SK-N-DZ (cell line): ENCODE data around the gene NUP133.

ENCODE experiments used
- DNase-seq: peaks from one replicate; pipeline ENCODE4 v3.0.0-alpha.2; 2015; ENCODE audit warnings: low spot score

NUP133 gene

DNA sequence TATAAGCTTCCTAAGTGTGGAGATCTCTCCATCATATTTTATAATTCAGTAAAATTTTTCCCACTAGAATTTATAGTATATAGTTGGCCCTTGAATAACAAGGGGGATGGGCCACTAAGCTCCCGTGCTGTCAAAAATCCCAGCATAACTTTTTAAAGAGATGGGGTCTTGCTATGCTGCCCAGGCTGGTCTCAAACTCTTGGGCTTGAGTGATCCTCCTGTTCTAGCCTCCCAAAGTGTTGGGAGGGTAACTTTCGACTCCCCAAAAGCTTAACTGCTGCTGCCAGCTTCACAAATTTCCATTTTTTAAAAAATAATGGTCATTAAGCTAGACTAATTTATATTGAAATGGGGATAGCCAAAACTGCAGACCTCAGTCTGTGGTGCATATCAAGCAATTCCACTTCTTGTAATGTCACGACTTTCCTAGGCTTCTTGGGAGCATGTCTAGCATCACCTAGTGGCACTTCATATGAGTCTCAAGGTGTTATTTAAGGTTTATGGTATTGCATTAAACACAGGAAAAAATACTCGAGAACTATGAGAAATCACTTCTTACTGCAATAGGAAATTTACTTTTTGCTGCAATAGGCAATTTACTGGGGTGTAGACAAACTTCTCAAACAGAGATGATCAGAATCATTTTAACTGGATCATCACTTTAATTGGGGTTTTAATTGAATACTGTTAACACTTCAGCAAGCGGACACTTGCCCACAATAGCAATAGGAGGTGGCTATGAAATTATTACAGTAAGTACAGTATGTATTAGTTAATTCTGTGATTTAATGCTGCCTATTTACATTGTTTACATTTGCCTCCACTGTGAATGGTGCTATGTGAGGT is 55.0 kb downstream of the NUP133 start:
- DNase-seq: peak; percentile 23

DNA sequence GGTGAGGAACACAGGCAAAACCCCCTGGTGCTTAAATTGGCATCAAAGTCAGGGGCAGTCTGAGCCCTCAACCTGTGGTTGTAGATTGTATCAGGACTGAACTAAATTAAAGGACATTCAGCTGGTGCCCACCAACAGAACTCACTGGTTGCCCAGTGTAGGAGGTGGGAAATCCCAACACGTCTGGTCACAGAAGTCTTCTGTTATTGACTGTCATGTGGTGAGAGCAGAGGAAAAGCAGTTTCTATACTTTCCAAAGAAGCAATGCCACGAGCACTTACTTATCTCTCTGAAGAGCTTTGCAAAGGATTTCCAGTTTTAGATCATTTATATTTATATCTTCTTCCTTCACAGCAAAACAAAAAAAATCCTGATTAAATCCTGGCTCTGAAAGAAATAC is 59.3 kb downstream of the NUP133 start:
- no peak for DNase-seq

DNA sequence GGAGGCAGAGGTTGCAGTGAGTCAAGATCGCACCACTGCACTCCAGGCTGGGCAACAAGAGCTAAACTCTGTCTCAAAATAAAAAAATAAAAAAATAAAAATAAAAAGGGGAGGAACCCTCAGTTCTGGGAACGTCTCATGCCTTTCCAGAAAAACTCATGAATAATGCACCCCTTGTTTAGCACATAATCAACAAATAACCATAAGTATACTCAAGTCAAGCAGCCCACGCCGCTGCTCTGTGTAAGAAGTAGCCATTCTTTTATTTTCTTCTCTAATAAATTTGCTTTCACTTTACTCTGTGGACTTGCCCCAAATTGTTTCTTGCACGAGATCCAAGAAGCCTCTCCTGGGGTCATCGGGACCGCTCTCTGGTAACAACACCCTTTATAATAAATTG is 59.8 kb downstream of the NUP133 start:
- no peak for DNase-seq

DNA sequence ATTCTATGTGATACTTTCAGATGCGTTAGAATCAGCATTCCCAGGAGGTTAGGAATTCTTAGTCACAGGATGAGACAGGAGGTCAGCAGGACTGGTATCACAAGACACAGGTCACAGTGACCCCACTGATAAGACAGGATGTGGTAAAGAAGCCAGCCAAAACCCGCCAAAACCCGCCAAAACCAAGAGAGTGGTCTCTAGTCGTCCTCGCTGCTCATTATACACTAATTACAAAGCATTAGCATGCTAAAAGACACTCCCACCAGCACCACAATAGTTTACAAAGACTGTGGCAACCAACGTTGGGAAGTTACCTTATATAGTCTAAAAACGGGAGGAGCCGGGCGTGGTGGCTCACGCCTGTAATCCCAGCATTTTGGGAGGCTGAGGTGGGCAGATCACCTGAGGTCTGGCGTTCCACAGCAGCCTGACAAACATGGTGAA is 60.3 kb downstream of the NUP133 start:
- DNase-seq: no peak

DNA sequence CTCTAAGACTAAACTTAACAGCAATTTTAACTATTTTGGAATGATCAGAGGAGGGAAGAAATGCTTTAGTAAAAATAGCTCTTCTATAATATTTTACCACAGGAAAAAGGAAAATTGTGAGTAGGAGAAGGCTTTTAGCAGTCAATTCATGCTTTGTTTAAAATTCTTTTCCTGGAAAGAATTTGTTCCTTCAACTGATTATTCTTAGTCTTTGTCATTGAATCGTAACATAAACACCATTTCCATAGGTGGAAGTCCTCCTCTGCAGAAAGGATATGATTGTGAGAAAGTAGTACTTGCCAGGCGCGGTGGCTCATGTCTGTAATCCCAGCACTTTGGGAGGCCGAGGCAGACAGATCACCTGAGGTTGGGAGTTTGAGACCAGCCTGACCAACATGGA is 62.3 kb downstream of the NUP133 start:
- no peak for DNase-seq

DNA sequence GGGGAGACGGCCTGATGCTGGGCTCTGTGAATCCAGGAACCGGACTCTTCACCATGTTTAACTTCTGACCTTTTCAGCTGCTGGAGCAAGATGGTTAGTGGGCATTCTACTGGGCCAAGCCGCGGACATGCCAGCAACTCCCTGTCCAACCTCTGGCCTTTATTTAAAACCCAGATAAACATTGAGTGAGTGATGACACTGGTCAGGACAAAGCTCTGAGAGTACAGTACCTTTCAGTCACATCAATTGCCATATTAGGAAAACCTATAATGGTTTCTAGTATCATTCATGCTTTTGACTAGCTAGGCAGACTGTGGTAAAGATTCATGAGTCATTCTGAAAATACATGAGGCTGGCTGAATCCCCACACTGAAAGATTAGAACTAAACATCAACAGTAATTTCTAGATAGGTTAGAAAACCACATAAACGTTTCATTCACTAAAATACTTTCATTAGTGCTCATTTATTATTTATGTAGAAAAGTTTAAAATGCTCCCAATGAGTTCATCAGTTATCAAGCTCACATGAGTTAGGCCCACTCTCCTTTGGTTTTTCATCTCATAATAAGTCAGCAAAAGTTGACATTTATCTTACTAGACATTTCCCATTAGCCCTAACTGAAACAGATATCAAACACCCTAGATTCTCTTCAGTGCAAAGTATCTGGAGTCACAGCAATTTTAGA is 67.1 kb downstream of the NUP133 start:
- DNase-seq: no peak

DNA sequence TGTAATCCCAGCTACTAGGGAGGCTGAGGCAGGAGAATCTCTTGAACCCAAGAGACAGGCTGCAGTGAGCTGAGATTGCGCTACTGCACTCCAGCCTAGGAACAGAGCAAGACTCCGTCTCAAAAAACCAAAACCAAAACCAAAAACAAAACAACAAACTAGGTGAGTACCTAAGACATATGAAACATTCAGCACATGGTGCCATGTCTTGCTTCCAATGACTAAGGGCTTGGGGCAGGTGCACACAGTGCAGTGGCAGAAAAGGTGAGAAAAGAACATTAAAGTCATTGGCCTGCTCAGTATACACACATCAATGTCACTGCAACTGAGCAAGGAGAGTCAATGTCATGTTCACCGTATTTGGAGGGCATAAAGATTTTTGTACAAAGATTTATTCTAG is 70.1 kb downstream of the NUP133 start:
- no peak for DNase-seq

DNA sequence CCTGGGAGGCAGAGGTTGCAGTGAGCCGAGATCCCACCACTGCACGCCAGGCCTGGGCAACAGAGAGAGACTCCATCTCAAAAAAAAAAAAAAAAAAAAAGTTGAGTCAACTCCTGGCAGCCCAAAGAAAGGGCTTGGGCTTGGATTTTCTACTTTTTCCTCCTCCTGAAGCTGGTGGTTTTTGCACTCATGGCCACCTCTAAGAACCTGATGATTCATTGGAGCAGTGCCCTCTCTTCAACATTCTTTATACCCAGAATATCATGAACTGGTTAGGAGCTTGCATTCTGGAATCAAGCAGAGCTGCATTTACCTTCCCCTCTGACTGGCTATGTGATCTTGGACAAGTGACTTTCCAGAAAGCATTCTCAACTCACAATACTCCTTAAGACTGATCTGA is 70.7 kb downstream of the NUP133 start:
- DNase-seq: no peak

DNA sequence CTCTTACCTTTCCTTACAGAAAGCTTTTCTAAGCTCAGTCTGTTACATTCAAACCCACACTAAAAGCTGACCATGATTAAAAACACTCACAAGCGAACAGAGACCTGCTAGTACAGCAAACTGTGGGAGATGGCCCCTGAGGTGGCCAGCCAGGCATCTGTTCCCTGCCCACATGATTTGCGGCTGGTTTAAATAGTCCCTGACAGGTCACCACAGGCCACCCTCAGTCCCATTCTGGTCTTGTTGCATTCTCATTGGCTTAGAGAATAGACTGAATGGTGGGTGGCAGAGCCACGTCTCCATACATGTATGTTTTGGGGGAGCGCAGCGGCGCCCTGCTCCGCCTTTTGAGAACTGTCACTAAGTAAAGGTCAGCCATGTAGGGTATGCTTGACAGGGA is 71.9 kb downstream of the NUP133 start:
- peak; percentile 37 for DNase-seq

DNA sequence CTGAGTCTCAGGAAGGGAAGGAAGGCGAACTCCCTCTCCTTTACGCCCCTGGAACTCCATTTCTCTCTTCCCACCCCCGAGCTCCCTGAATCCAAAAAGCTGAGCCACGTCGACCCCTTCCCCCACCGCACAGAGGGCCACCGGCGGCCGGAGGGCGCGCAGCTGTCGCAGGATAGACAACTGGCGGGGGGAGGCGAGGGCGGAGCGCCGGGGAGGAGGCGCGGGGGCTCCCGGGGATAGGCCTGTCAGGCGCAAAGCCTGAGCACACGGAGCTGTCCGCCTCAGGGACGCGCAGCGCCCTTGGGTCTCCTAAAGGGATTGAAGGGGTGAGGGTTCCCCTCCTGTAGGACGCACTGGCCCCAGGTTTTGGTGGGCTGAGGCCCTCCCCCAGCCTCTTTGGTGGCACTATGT is 73.5 kb downstream of the NUP133 start:
- DNase-seq: peak; percentile 59

DNA sequence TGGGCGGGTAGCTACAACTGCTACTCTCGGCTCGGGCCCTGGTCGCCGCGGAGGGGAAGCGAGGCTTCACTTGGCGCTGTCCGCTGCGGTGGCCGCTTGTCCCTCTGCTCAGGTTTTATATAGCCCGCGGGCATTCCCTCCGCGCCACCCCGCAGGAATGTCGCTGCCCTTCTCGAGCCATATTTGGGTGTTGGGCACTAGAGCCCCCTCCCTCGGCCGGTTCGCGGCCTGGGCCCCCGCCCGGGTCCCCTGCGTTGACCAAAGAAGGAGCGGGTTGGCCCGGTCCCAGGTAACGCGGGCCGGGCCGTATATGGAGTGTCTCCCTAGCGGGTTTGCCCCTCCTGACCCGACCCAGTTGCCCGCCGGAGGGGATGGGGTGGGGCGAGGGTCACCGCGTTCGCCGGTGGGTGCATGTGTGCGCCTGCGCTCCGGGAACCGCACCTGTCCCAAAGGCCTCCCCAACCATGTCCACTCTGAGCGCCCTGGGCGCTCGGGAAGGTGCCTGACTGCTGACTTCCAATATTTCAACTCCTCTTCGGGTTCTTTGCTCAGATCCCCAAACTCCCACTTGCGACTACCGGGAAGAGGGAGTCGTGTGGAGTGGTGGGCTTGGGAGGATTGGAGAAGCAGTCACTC is 74.0 kb downstream of the NUP133 start, which contains the start of gene ACTA1:
TSS of gene ACTA1 (minus strand) at position 90 of the 636 bp plus-strand sequence. CDS start 979 bp downstream, outside the sequence.
- no peak for DNase-seq

DNA sequence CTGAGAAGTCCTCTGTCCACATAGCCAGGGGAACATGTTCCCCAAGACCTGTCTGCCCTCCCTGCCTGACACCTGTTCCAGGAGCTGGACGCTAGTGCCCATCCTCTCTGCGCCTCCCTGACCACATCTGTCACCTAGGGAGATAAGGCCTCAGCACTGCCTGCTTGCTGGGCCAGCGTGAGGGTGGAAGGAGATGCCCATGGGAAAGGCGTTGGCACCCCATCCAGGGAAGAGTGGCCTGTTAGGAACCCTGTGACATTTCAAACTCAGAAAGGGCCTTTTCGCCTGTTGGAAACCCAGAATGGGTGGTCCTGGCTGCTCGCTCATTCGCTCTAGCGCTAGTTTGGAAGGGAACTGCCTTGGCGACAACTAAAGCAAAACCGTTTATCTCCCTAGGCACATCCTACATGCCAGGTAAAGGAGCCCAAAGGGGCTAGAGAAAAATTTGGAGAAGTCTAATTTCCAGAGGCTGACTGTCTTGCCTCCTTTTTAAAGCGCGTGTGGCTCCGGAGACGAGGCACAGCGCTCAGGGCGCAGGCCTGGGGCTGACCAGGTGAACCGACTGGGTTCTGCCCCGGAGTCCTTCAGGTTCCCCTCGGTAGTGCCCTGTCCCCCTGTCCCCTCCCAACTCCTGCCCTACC is 74.7 kb downstream of the NUP133 start:
- DNase-seq: no peak

DNA sequence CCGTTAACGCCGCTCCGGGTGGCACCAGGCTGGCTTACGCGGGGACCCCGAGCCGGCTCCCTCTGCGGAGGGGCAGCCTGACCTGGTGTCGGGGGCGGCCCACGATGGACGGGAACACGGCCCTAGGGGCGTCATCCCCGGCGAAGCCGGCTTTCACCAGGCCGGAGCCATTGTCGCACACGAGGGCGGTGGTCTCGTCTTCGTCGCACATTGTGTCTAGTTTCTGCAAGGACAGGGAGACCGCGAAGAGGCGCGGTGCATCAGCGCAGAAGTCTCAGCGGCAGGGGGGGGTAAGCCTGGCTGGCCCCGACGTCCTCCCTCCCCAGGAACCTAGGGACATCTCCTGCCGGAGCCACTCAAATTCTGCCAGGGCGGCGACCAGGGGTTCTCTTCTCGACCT is 75.2 kb downstream of the NUP133 start:
- DNase-seq: no peak

DNA sequence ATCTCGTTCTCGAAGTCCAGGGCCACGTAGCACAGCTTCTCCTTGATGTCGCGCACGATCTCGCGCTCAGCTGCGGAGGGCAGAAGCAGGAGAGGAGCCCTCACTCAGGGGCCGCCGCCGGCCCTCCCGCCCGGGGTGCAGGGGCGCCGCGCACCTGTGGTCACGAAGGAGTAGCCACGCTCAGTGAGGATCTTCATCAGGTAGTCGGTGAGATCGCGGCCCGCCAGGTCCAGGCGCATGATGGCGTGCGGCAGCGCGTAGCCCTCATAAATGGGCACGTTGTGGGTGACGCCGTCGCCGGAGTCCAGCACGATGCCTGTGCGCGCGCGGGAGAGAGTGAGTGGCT is 76.1 kb downstream of the NUP133 start:
- DNase-seq: no peak

DNA sequence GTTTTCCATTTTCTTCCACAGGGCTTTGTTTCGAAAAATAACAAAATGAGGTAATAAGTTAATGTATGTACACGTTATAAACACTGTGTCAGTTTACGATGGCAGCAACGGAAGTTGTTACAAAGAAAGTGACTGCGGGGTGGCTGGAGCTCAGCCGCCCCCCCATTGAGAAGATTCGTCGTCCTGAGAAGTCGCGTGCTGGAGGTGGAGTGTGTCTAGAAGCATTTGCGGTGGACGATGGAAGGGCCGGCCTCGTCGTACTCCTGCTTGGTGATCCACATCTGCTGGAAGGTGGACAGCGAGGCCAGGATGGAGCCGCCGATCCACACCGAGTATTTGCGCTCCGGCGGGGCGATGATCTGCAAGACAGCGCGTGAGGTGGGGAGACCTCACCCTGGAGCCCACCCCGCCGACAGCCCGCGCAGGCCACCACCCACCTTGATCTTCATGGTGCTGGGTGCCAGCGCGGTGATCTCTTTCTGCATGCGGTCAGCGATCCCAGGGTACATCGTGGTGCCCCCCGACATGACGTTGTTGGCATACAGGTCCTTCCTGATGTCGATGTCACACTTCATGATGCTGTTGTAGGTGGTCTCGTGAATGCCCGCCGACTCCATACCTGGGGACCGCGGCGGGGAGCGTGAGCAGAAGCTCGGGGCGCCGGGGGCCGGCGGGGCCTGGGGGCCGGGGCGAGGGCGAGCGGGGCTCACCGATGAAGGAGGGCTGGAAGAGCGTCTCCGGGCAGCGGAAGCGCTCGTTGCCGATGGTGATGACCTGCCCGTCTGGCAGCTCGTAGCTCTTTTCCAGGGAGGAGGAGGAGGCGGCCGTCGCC is 76.6 kb downstream of the NUP133 start:
- DNase-seq: no peak

DNA sequence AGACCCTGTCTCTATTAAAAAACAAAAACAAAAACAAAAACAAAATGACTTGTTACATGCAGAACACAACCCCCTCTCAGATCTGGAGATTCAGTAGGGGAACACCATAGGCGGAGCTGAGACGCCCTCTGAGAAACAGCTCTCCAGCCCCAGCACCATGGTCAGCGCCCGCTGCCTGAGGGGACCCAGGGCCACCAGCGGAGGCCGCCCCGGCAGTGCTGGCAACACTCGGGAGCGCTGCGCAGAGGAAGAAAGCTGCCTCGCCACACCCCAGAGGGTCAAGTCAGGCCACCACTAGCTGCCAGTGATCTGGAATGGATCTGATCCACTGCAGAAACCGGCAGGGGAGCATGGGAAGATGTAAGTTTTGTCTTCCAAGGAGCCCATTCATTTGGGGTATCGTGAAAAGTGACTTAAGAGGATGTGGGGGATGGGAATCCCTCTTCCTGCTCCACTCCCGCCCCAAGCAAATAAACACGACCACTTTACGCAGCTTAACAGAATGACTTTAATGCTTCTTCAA is 77.3 kb downstream of the NUP133 start:
- no peak for DNase-seq

DNA sequence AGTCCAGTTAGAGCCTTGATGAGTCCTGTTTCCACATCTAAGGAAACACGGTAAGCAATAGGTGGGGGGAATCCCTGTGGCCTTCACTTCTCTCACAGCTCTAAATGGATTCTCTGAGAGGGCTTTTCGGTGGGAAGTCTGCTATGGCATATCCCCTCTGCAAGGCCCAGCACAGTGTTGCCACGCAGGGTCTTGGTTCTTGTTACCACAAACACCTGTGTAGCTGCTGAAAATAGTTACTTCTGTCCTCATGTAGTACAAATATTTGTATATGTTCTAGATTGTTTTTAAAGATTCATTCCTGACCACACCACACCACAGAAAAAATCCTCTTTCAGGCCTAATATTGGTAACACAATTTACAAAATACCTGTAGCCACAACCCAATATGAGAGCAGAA is 79.9 kb downstream of the NUP133 start:
- DNase-seq: no peak

DNA sequence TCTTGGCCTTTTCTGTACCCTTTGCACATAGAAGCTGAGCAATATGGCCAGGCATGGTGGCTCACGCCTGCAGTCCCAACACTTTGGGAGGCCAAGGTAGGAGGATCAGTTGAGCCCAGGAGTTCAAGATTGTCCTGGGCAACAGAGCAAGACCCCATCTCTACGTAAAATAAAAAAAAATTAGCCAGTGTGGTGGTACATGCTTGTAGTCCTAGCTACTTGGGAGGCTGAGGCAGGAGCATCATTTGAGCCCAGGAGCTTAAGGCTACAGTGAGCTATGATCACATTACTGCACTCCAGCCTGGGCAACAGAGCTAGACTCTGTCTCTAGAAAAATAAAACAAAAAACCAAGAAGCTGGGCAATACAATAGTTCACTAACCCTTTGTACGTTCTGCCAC is 80.6 kb downstream of the NUP133 start:
- no peak for DNase-seq

DNA sequence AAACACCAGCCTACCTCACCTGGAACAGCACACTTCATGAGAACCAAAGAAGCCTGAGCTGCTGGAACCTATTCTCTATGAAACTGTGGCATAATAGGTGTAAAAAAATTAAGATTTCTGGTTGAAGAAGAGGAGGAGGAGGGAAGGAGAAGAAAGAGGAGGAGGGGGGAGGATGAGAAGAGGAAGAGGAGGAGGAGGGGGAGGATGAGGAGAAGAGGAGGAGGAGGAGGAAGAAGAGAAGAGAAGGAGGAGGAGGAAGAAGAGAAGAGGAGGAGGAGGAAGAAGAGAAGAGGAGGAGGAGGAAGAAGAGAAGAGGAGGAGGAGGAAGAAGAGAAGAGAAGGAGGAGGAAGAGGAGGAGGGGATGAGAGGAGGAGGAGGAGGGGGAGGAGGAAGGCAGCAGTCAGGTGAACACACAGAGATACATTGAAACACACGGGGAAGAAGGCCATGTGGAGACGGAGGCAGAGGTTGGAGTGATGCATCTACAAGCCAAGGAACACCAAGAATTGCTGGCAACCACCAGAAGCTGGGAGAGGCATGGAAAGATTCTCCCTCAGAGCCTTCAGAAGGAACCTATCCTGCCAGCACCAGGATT is 82.5 kb downstream of the NUP133 start:
- no peak for DNase-seq

DNA sequence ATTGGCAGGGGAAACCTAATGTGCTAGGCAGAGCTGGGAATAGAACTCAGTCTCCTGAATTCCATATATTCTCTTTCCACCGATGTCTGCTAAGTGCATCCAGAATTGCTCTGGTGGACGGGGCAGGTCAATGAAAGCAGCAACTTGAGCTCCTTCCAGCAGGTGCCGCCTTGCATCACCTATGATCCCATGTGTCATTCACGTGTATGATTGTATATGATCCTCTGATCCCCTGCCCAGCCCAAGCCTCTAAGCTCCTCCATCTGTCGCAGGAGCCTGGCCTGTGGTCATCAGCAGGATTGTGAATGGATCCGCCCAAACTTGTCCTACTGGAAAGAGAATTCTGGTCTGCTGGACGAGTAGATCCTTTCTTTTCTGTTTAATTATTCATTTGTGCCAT is 87.4 kb downstream of the NUP133 start:
- DNase-seq: no peak

DNA sequence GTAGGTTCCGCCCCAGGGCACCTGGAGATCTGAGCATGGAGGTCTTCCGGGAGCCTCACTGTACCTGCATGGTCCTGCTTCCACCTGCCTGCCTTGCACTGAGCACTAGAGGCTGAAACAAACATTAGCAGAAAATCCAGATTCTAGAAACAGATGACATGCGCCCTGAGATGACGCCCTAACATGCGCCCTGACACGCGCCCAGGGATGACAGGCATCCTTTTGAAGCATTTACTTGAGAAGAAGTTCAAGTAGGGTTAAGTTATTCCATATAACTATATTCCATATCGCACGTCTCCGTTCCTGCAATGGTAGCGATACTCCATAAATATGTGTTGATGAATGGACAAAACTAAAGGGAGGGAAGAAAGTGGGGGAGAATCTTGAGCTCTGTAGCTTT is 87.9 kb downstream of the NUP133 start:
- DNase-seq: no peak
